Measurements from ENCODE around the gene MOB4.

- TF ChIP-seq CTCF (IDR thresholded peaks at IDR 0.05 in 8 of 11, conservative IDR thresholded peaks at IDR 0.05 in 3 of 11) = no peak
- TF ChIP-seq POLR2AphosphoS5 (IDR thresholded peaks at IDR 0.05) = no peak
- no peak for TF ChIP-seq POLR2A (IDR thresholded peaks at IDR 0.05)
Measured at GRCh38 chr2:197514754-197515153, 1.1 kb upstream of the MOB4 start.

All from spleen (tissue), 7 donors.